Activated CD8-positive, alpha-beta T cell treated with anti-CD3 and anti-CD28 coated beads for 36 hours (primary cell): Measurements from ENCODE around the gene PANX2. TPM values are rescaled to one million over a fixed set of nuclear protein-coding genes. Genes with fewer than 3 reads are reported as not detected.
"Not testable (repeated sequence)": the region's sequence is repeated elsewhere in the genome, so short reads cannot be mapped to it uniquely, and the experiment has no call there.

Source experiments
- ATAC-seq: fragments of 200-7000 bp; cut with Tn5 transposase; one replicate; pipeline ENCODE4 v1.10.0; 2021; ENCODE audit warnings: mild to moderate bottlenecking, moderate library complexity
- CTCF ChIA-PET: fragments of 350-600 bp; sonication (Branson Sonifier 250); formaldehyde crosslinking; loops from one replicate; lab custom pipeline; 2021; ENCODE audit warnings: antibody characterized with exemption; lab: Charles Lee
- POLR2A ChIA-PET: fragments of 350-600 bp; sonication (Branson Sonifier 250); formaldehyde crosslinking; loops from one replicate; lab custom pipeline; 2021; ENCODE audit warnings: antibody characterized with exemption; lab: Charles Lee
- DNase-seq: peaks from one replicate; pipeline ENCODE4 v3.0.0-alpha.2; 2020
- H3K27ac Mint-ChIP-seq: one replicate; pipeline ENCODE4 v1.8.0; 2021; ENCODE audit warnings: mild to moderate bottlenecking, mixed read lengths
- H3K27me3 Mint-ChIP-seq: one replicate; pipeline ENCODE4 v1.8.0; 2021; ENCODE audit warnings: mixed read lengths
- H3K36me3 Mint-ChIP-seq: one replicate; pipeline ENCODE4 v1.8.0; 2021; ENCODE audit warnings: low read depth, mixed read lengths
- H3K4me1 Mint-ChIP-seq: one replicate; pipeline ENCODE4 v1.8.0; 2021; ENCODE audit warnings: low read depth, mixed read lengths
- H3K4me3 Mint-ChIP-seq: one replicate; pipeline ENCODE4 v1.8.0; 2021; ENCODE audit warnings: mild to moderate bottlenecking, moderate library complexity, mixed read lengths
- H3K9me3 Mint-ChIP-seq: one replicate; pipeline ENCODE4 v1.8.0; 2021; ENCODE audit warnings: mixed read lengths
- CTCF ChIP-seq: fragments of 200-600 bp; IDR thresholded peaks from one replicate; pipeline ENCODE4 v1.8.0; 2022; ENCODE audit warnings: antibody characterized with exemption, mild to moderate bottlenecking
- intact Hi-C: fragments of 100-400 bp; cut with micrococcal nuclease; formaldehyde crosslinking; loops from one replicate; pipeline ENCODE4 v1.10.0; 2022
- total RNA-seq, 2 experiments: library from RNA; stranded (reverse); gene quantifications; one replicate each; pipeline ENCODE4 v1.2.3, GENCODE V29; 2021

Gene PANX2
- total RNA-seq, 2 experiments from 2014 or later: 3.3 to 3.9 TPM

DNA sequence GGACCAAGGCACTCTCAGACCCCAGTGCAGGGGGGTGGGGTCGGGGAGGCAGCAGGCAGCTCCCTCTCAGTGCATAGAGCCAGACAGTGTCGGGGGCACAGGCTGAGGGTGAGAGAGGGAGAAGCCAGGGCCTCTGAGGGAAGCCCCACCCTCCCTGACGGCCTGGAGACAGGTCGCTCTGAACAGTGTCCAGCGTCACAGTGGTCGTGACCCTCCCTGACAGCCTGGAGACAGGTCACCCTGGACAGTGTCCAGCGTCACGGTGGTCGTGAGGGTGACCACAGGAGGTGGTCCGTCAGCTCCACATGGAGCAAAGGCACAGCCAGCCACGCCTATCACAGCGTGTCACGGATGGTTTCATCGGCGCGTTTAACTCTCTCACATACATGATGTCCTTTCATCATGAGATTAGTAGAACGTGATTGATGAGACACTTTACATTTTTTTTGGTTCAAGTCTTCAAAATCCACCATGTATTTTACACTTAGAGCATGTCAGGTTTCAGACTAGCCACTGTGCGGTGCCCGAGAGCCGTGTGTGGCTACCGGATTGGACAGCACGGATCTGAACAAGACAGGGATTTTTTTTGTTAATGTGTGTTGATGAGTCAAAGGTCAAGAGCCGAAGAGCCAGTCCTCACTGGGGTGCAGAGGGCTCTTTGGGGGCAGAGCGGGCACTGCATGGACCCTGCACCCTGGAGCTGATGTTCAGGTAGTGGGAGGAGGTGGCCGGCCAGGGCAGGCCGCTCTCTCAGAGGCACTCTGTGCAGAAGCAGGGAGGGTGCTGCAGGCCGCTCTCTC lies 23.9 kb upstream of the PANX2 start:
- peaks cover 6% of the 10 kb centered on the region for H3K27me3 Mint-ChIP-seq
- DNase-seq (no peak), ATAC-seq (no peak)
- no peak overlapping the region for H3K4me3 Mint-ChIP-seq
- no peak for TF ChIP-seq CTCF
- ChIA-PET CTCF (no interaction called here), POLR2A (no interaction called here)
- H3K27ac Mint-ChIP-seq: no peak overlapping the region
- no peaks in the 10 kb centered on the region for H3K36me3 Mint-ChIP-seq
- H3K4me1 Mint-ChIP-seq: peaks cover 2% of the 10 kb centered on the region
- H3K9me3 Mint-ChIP-seq: no peaks in the 10 kb centered on the region
- intact Hi-C loops: loop anchor here (5.0 kb wide), 1 partner anchor 61 kb away; no protein-coding TSS in a partner anchor

DNA sequence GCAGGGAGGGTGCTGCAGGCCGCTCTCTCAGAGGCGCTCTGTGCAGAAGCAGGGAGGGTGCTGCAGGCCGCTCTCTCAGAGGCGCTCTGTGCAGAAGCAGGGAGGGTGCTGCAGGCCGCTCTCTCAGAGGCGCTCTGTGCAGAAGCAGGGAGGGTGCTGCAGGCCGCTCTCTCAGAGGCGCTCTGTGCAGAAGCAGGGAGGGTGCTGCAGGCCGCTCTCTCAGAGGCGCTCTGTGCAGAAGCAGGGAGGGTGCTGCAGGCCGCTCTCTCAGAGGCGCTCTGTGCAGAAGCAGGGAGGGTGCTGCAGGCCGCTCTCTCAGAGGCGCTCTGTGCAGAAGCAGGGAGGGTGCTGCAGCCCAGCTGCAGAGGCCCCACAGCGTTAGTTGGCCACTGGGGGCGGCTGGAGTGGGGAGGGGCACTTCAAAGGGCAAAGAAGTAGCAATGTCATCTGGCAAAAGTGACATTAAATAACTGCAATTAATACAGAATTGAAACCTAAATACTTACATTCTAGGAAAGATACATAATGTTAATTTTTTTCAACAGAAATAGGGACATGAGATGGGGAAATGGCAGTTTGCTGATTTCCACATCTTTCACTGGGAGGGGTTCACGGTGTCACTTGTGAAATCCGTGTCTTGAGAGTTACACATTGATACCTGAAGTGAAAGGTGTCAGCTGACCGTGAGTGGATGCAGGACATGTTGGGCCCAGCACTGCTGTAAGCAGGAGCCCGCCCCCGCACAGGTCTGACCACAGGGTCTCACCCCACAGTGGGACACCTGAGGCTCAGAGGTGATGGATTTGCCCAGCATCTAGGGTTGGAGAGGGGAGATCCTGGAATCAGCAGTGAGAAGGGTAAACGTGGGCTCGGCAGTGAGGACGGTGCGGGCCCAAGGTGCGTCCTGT lies 23.0 kb upstream of the PANX2 start:
- H3K27me3 Mint-ChIP-seq, POLR2A ChIA-PET, H3K4me3 Mint-ChIP-seq, H3K9me3 Mint-ChIP-seq, H3K36me3 Mint-ChIP-seq, H3K4me1 Mint-ChIP-seq, DNase-seq, H3K27ac Mint-ChIP-seq, ATAC-seq: not testable (repeated sequence)
- CTCF ChIA-PET: interaction anchor here (0.7 to 3.5 kb wide), 7 partner anchors 11 to 94 kb away, joined by 3 to 25 read pairs (median 6); no protein-coding TSS in a partner anchor
- intact Hi-C loops: loop anchor here (5.0 kb wide), 1 partner anchor 60 kb away; no protein-coding TSS in a partner anchor

GRCh38 chr22:50148166-50148500 lies 22.4 kb upstream of the PANX2 start:
- no peaks in the 10 kb centered on the region for H3K9me3 Mint-ChIP-seq
- POLR2A ChIA-PET: no interaction called here
- CTCF ChIA-PET: interaction anchor here (0.7 to 3.5 kb wide), 14 partner anchors 9 to 266 kb away, joined by 3 to 25 read pairs (median 5); no protein-coding TSS in a partner anchor
- ATAC-seq (no peak), DNase-seq (no peak)
- peaks cover 4% of the 10 kb centered on the region for H3K27me3 Mint-ChIP-seq
- no peak overlapping the region for H3K27ac Mint-ChIP-seq
- intact Hi-C loops: loop anchor here (5.0 kb wide), 1 partner anchor 59 kb away; no protein-coding TSS in a partner anchor
- H3K4me1 Mint-ChIP-seq: peaks cover 2% of the 10 kb centered on the region
- no peak for TF ChIP-seq CTCF
- no peaks in the 10 kb centered on the region for H3K36me3 Mint-ChIP-seq
- H3K4me3 Mint-ChIP-seq: no peak overlapping the region

GRCh38 chr22:50148991-50149721 lies 21.4 kb upstream of the PANX2 start:
- H3K9me3 Mint-ChIP-seq: no peaks in the 10 kb centered on the region
- H3K36me3 Mint-ChIP-seq: no peaks in the 10 kb centered on the region
- POLR2A ChIA-PET: interaction anchor here (0.6 to 1.3 kb wide), 2 partner anchors 16 to 59 kb away, joined by 3 read pairs; no protein-coding TSS in a partner anchor
- H3K4me1 Mint-ChIP-seq: peaks cover 2% of the 10 kb centered on the region
- CTCF ChIA-PET: interaction anchor here (0.6 to 3.5 kb wide), 29 partner anchors 9 to 265 kb away, joined by 3 to 25 read pairs (median 3); no protein-coding TSS in a partner anchor
- intact Hi-C loops: loop anchor here (5.0 kb wide), 1 partner anchor 58 kb away; no protein-coding TSS in a partner anchor
- no peak overlapping the region for H3K27ac Mint-ChIP-seq
- H3K4me3 Mint-ChIP-seq: no peak overlapping the region
- ATAC-seq: peak; percentile 99
- H3K27me3 Mint-ChIP-seq: peaks cover 2% of the 10 kb centered on the region
- peak; percentile 94 for TF ChIP-seq CTCF
- DNase-seq: peak; percentile 84
